Activated T-cell treated with anti-CD3 and anti-CD28 coated beads for 1 hour (primary cell): ENCODE measurements around the gene SMARCD1.
"Not testable (repeated sequence)": the region's sequence is repeated elsewhere in the genome, so short reads cannot be mapped to it uniquely, and the experiment has no call there.

ENCODE experiments used
- DNase-seq: peaks from one replicate; pipeline ENCODE4 v3.0.0-alpha.2; 2020; ENCODE audit warnings: low read depth

SMARCD1 gene

DNA sequence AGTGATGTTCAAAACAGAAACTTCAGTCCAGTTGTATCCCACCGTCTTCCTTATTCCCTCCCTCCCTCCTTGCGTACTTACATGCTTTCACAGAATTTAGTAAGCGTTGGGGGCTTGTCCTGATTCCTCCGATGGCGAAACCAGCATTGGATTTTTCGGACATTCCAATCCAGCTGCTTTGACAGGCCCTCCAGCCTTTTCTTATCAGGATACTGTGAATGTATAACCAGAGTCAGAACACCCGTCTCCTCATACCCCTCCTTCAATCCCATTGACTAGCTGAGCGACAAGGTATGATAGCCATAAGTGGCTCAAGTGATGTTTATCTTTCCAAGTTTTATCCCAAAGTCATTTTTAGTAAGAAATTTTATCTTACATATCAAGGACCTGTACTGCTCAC lies 57.9 kb downstream of the SMARCD1 start:
- DNase-seq: no peak

DNA sequence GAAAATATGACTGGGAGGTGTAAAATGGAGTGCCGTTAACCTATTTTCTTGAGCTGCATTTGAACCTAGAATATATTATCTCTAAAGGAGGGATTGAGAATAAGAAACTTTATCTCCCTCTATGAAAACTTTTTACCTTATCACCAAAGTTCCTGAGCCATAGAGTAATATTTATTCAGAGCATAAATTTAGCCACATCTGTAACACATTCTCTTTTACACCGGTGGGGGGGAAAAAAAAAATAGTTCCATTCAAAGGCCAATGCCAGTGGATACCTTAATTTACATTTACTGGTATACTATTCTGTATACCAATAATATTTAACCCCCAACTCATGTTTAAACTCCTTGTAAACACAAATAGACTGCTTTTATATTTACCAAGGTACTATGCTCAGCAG lies 60.3 kb downstream of the SMARCD1 start:
- no peak for DNase-seq

DNA sequence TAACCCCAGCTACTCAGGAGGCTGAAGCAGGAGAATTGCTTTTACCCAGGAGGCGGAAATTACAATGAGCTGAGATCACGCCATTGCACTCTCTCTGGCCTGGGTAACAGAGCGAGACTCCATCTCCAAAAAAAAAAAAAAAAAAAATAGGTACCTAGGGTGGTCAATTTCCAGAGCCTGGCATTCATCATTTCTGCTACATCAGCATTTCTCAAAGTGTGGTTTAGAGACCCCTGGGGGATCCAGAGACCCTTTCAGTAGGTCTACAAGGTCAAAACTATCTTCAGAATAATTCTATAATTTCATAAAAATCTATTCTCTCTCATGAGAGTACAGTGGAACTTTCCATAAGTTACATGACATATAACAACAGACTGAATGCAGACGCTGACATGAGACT lies 62.1 kb downstream of the SMARCD1 start:
- DNase-seq: no peak

DNA sequence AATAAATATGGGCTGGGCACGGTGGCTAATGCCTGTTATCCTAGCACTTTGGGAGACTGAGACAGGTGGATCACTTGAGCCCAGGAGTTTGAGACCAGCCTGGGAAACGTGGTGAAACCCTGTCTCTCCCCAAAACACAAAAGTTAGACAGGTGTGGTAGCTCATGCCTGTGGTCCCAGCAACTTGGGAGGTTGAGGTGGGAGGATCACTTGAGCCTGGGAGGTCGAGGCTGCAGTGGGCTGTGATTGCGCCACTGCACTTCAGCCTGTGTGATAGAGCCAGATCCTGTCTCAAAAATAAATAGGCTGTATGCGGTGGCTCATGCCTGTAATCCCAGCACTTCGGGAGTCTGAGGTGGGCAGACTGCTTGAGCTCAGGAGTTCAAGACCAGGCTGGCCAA lies 62.9 kb downstream of the SMARCD1 start:
- not testable (repeated sequence) for DNase-seq

DNA sequence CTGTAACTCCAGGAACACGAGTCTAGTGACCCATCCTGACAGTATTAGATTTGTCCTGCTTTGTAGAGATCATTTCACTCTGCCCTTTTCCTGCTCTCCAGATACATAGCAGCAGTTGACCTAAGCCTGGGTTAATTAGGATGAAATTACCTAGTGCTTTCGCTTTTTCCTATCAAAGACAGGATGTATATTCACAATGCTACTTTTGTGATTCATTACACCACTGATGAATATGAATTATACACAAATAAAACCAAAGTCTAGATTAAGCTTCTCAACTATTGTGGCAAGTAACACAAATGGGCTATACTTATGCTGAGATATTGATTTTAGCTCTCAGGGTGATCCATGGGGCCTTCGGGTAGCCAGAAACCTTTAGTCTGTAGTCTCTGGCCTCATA lies 64.2 kb downstream of the SMARCD1 start:
- DNase-seq: no peak
